G401 (cell line): Measurements from ENCODE around the gene KCNAB2. TPM values are rescaled to one million over a fixed set of nuclear protein-coding genes. Genes with fewer than 3 reads are reported as not detected.

ENCODE experiments used
- DNase-seq: peaks from one replicate; pipeline ENCODE4 v3.0.0-alpha.2; 2015; ENCODE audit warnings: low spot score
- in situ Hi-C: cut with HindIII; loops from 2 replicates; pipeline ENCODE4 v1.10.0; 2016; ENCODE audit warnings: low sequenced_read_pairs, mixed read lengths
- total RNA-seq: library from RNA; depleted of rRNA; stranded (reverse); fragments of >200 nt; shearing (Covaris generic); gene quantifications from 2 replicates; pipeline ENCODE4 v1.2.3, GENCODE V29; 2014; rRNA removed

Gene KCNAB2
- 0.71 and 1.8 TPM in 2 replicates for total RNA-seq

- in situ Hi-C loops = no loop called here
- no peak for DNase-seq
Measured at GRCh38 chr1:6045561-6045960, at the start of gene KCNAB2. TSS of gene KCNAB2 (plus strand) at chr1:6045888. CDS start at chr1:6051537, 5,649 bp downstream.

GRCh38 chr1:5996641-5997270 is 48.9 kb upstream of the KCNAB2 start:
- in situ Hi-C loops = no loop called here
- DNase-seq = no peak

GRCh38 chr1:5997316-5997715 is 48.4 kb upstream of the KCNAB2 start:
- no peak for DNase-seq
- in situ Hi-C loops = no loop called here

- no peak for DNase-seq
- in situ Hi-C loops = no loop called here
Measured at GRCh38 chr1:5998051-5998905, 47.4 kb upstream of the KCNAB2 start.

GRCh38 chr1:5998906-5999301 is 46.8 kb upstream of the KCNAB2 start:
- in situ Hi-C loops = no loop called here
- no peak for DNase-seq

GRCh38 chr1:5999711-6000443 is 45.8 kb upstream of the KCNAB2 start:
- in situ Hi-C loops = no loop called here
- DNase-seq = no peak

GRCh38 chr1:6000444-6001288 is 45.0 kb upstream of the KCNAB2 start:
- in situ Hi-C loops = no loop called here
- no peak for DNase-seq

GRCh38 chr1:6001992-6002576 is 43.6 kb upstream of the KCNAB2 start:
- in situ Hi-C loops = no loop called here
- peak; percentile 9 for DNase-seq

GRCh38 chr1:6002714-6003501 is 42.8 kb upstream of the KCNAB2 start:
- DNase-seq = peak; percentile 12
- in situ Hi-C loops = no loop called here

GRCh38 chr1:6003568-6004411 is 41.9 kb upstream of the KCNAB2 start:
- DNase-seq = no peak
- in situ Hi-C loops = no loop called here

- in situ Hi-C loops = no loop called here
- no peak for DNase-seq
Measured at GRCh38 chr1:6004412-6005123, 41.1 kb upstream of the KCNAB2 start.

GRCh38 chr1:6005276-6005917 is 40.3 kb upstream of the KCNAB2 start:
- in situ Hi-C loops = no loop called here
- DNase-seq = no peak

- peak; percentile 23 for DNase-seq
- in situ Hi-C loops = no loop called here
Measured at GRCh38 chr1:6006882-6007281, 38.8 kb upstream of the KCNAB2 start.

- in situ Hi-C loops = no loop called here
- no peak for DNase-seq
Measured at GRCh38 chr1:6007318-6008083, 38.2 kb upstream of the KCNAB2 start.

- in situ Hi-C loops = no loop called here
- no peak for DNase-seq
Measured at GRCh38 chr1:6008084-6008415, 37.6 kb upstream of the KCNAB2 start.

- in situ Hi-C loops = no loop called here
- DNase-seq = no peak
Measured at GRCh38 chr1:6008696-6009095, 37.0 kb upstream of the KCNAB2 start.
